KOPT-K1 (cell line): Measurements from ENCODE around the gene ZFR2.

Experiments
- H3K27ac ChIP-seq: fragments of 200-600 bp; sonication (generic); 2 replicates; pipeline ENCODE4 v1.5.1; 2016; ENCODE audit warnings: antibody characterized with exemption, mild to moderate bottlenecking, low read depth, low read length; ENCODE audit not compliant: poor library complexity, severe bottlenecking
- H3K36me3 ChIP-seq: fragments of 200-600 bp; sonication (generic); 2 replicates; pipeline ENCODE4 v1.5.1; 2017; ENCODE audit warnings: antibody characterized with exemption, mild to moderate bottlenecking, low read length, moderate library complexity; ENCODE audit not compliant: insufficient read depth
- H3K9me3 ChIP-seq: fragments of 200-600 bp; sonication (generic); 2 replicates; pipeline ENCODE4 v1.5.1; 2017; ENCODE audit warnings: antibody characterized with exemption, low read length, mild to moderate bottlenecking; ENCODE audit not compliant: insufficient read depth, poor library complexity, severe bottlenecking

The ZFR2 gene

DNA sequence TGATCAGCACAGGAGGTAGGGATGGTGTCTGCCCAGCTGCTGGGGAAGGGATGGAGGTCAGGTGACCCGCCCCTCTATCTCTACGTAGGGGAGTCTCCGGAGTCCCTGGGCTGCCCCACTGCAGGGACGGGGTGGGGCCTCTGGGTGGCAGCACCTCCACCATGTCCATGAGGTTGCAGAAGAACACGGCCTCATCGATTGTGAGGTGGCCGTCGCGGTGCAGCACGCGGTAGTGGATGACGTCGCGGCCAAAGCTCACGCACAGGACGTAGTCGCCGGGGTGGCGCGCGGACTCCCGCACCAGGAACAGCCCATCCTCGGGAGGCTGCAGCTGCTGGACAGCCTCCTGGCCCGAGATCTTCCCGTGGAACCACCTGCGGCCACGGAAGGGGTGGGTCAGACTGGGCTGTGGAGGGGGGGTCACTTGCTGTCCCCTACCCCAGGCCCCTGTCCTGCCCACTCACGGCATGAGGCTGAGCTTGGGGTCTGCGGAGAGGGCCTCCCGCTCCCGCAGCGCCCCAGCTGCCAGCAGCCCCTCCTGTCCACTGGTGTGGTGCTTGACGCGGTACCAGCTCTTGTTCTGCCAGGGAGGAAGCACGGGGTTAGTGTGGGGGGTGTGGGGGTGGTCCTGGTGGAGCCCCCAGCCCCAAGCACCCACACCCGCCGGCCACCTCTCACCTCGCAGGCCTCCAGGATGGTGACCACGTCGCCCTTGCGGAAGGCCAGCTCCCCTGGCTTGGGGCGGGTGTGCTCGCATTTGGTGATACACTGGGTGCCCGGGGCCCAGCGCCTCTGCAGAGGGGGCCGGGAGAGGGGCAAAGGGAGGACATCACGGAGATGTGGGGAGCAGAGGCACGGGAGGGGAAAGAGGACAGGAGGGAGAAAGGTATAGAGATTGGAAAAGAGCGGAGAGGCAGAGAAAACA is 84.9 kb downstream of the ZFR2 start:
- Histone ChIP-seq H3K36me3 (no peaks in the 10 kb centered on the region), H3K27ac (no peak overlapping the region), H3K9me3 (peaks cover 19% of the 10 kb centered on the region)

DNA sequence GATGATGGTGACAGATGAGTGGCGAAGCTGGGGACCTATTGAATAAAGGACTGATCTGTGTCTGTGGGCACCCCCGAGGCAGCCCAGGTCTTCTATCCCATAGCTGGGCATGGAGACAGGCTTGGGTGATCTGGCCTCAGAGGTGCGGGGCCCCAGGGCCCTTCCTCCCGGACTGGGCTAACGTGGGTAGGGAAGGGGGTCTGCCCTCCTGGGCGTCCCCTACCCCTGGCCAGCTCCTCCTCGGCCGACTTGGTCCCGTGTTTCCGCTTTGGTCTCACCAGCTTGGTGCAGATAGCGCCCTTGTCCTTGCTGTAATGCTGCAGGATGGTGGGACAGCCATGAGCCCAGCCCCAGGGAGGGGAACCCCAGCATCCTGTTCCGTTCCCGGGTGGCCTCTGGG is 85.9 kb downstream of the ZFR2 start:
- Histone ChIP-seq H3K9me3 (peaks cover 19% of the 10 kb centered on the region), H3K36me3 (no peaks in the 10 kb centered on the region), H3K27ac (no peak overlapping the region)

DNA sequence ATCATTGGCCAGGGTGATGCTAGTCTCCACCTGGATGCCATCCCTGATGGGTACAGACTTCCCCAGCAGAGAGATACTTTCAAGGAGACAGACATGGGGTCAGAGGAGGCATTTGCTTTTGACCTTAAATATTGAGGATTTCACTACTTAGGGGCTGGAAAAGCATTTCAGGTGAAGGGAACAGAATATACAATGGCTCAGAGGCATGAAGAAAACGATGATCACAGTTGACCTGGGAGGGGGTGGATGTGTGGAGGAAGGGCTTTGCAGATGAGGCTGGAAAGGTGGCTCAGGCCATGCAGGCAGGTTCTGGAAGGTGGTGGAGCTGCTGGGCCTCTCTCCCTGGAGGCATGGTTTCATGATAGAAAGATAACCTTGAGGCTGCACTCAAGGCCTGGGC is 86.5 kb downstream of the ZFR2 start:
- H3K27ac ChIP-seq, result no peak overlapping the region
- H3K9me3 ChIP-seq, result peaks cover 19% of the 10 kb centered on the region
- H3K36me3 ChIP-seq, result no peaks in the 10 kb centered on the region

DNA sequence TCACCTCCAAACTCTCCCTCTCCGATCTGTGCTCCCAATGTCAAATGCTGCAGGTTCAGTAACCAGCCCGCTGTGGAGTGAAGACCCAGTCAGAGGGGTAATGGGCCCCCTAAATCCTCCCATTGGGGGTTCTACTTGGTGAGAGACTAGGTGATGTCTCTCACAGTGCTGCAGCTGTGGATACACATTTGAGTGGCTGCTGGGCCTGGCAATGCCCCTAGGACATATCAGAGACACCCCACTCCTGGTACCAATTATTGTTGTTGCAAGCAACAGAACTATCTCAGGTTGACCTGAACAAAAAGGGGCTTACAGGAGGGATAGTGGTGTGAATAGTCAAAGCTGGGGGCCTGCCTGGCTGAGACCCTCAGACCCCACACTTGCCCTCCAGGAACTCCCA is 87.2 kb downstream of the ZFR2 start:
- Histone ChIP-seq H3K27ac (no peak overlapping the region), H3K36me3 (no peaks in the 10 kb centered on the region), H3K9me3 (peaks cover 19% of the 10 kb centered on the region)

- Histone ChIP-seq H3K27ac (no peak overlapping the region), H3K9me3 (peaks cover 19% of the 10 kb centered on the region)
These were observed 88.0 kb downstream of the ZFR2 start for GRCh38 chr19:3780786-3781304.

GRCh38 chr19:3778899-3779723 is 89.7 kb downstream of the ZFR2 start:
- Histone ChIP-seq H3K36me3 (no peaks in the 10 kb centered on the region), H3K9me3 (peaks cover 19% of the 10 kb centered on the region), H3K27ac (no peak overlapping the region)

More at GRCh38 chr19:3780786-3781304, 88.0 kb downstream of the ZFR2 start:
- no peaks in the 10 kb centered on the region for H3K36me3 ChIP-seq

DNA sequence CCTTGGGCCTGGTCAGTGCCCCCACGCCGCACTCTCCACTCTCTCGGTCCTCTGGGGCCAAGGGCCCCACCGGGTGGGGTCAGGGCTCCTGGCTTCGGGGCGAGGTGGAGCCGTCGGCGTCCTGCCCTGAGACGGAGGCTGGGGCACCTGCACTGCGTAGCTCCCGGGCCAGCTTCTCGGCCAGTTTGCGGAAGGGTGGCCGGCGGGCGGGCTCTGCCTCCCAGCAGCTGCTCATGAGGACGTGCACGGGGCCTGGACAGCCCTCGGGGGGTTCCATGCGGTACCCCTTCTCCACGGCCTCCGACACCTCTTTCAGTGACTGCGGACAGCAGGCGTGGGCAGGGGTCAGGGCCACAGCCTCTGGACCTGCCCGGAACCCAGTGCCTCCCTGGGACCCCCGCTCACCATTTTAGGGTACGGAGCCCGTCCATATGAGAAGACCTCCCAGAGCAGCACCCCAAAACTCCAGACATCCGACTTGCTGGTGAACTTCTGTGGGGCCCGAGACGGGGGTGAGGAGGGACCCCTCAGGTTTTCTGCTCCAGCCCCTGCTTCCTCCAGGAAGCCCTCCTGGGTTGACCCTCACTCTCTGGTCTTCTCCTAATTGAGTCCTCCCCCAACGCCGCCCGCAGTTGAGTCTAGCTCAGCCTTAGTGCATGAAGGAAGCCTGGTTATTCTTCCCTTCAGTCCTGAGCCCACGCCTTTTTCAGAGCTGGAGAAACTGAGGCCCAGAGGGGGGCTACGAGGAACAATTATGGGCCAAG is 90.6 kb downstream of the ZFR2 start:
- H3K9me3 ChIP-seq, result peaks cover 19% of the 10 kb centered on the region
- H3K36me3 ChIP-seq, result no peaks in the 10 kb centered on the region
- no peak overlapping the region for H3K27ac ChIP-seq

DNA sequence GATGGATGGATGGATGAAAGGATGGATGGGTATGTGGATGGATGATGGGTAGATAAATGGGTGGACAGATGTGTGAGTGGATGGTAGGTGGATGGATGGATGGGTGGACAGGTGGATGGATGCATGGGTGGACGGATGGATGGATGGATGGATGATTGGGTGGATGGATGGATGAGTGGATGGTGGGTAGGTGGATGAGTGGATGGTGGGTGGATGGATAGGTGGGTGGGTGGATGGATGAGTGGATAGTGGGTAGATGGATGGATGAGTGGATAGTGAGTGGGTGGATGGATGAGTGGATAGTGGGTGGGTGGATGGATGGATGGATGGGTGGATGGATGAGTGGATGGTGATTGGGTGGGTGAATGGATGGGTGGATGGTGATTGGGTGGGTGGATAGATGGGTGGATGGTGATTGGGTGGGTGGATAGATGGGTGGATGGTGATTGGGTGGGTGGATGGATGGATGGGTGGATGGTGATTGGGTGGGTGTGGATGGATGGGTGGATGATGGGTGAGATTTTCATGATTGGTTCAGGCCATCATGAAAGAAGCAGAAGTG is 92.3 kb downstream of the ZFR2 start:
- Histone ChIP-seq H3K36me3 (no peaks in the 10 kb centered on the region), H3K9me3 (peaks cover 8% of the 10 kb centered on the region), H3K27ac (no peak overlapping the region)

DNA sequence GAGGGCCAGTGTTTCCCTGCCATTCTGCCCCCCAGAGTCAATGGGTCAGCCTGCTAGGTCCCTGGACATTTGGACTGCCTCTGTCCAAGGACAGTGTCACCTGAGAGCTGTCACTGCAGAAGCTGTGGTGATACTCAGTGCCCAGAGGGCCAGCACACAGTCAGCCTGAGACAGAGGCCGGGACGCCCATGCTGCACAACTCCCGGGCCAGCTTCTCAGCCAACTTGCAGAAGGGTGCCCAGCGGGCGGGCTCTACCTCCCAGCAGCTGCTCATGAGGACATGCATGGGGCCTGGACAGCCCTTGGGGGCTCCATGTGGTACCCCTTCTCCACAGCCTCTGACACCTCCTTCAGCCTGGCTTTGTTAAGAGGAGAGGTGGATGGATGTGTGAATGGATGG is 93.0 kb downstream of the ZFR2 start:
- H3K27ac ChIP-seq, result no peak overlapping the region
- H3K9me3 ChIP-seq, result peaks cover under 1% of the 10 kb centered on the region
- no peaks in the 10 kb centered on the region for H3K36me3 ChIP-seq

DNA sequence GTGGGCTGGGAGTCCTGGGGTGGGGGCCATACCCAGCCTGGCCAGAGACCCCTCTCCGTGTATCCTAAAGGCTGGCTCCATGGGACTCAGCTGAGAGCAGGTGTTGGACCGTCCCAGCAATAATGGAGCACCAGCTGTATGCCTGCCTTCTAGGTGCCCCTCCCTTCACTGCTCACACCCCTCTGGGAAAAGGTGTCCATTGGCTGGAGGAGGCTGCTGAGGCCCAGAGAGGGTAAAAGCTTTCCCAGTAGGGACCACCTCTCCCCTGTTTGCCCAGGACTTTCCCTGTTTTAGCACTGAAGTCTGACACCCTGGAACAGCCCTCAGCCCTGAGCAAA is 93.5 kb downstream of the ZFR2 start:
- Histone ChIP-seq H3K27ac (no peak overlapping the region), H3K9me3 (no peaks in the 10 kb centered on the region), H3K36me3 (no peaks in the 10 kb centered on the region)

DNA sequence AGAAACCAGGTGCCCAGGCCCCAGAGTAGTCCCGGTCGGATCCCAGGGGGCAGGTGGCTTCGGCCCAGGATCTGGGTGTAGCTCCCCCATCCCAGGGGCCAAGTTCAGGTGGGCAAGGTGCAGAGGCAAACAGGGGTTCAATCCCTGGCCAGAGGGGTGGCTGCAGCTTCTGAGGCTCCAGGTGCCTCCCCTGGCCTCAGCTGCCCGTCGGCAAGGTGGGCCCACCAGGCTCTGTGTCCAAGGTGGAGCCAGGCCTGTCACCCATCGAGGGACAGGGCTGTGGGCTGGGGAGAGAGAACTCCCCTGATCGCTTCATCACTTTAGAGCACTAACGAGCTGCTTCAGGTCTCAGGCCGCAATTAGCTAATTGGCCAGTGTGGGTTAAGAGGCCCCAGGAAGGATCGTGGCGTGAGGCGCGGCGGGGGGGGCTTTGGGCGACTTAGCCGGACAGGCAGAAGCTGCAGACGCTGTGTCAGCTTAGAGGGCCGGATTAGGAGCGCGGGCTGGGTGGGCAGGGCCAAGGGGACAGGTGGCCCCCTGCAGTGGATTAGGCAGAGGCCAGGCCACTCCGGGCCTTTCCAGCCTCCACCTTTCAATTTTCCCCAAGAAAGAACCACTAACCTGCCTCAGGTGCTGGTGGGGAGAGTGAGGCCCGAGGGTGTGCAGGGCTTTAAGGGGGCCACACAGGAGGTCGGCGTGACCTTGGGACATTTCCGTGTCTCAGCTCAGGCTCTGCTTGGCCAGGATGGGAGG is 94.0 kb downstream of the ZFR2 start:
- no peaks in the 10 kb centered on the region for H3K36me3 ChIP-seq
- H3K9me3 ChIP-seq, result no peaks in the 10 kb centered on the region
- no peak overlapping the region for H3K27ac ChIP-seq

DNA sequence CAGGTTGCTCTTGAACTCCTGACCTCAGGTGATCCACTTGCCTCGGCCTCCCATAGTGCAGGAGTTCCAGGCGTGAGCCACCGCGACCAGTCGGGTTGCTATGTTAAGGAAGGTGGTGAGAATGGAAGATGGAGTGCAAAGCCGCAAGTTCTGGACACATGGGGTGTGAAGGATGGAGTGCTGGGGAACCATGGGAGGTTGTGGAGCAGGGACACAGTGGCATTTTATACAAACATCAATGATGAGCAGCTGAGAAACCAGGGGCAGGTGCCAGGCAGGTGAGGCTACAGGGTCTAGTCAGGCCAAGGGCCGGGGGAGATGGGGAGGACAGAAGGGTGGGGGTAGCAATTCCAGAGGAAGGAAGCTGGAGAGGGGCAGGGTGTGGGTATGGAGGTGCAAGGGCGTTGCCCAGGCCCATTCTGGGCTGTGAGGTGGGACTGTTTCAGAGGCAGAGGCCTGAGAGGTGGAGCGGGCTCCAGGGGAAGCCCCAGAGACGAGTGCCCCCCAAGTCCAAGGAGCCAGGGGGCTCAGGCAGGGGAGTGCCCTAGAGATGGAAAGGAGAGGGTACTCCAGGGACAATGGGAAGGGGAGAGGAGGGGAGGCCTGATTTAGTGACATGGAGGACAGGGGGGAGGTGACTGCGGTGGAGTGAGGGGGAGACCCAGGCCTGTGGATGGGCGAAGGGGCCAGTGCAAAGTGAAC is 94.9 kb downstream of the ZFR2 start:
- Histone ChIP-seq H3K27ac (no peak overlapping the region), H3K9me3 (no peaks in the 10 kb centered on the region), H3K36me3 (peaks cover 5% of the 10 kb centered on the region; the same call in 1 of the 2 replicates)

GRCh38 chr19:3771906-3772455 is 96.9 kb downstream of the ZFR2 start, which contains the start of gene RAX2:
TSS of gene RAX2 (minus strand) at chr19:3772228. CDS start at chr19:3771742, 486 bp downstream.
- H3K36me3 ChIP-seq, result peaks cover 25% of the 10 kb centered on the region
- H3K27ac ChIP-seq, result no peak within 1 kb of the TSS
- H3K9me3 ChIP-seq, result no peaks in the 10 kb centered on the region
